CD8-positive, alpha-beta memory T cell (primary cell): Measurements from ENCODE around the gene PIAS1. TPM values are rescaled to one million over a fixed set of nuclear protein-coding genes. Genes with fewer than 3 reads are reported as not detected.
A peak's percentile ranks its signal among the peaks of the same experiment; 100 is the strongest.

ENCODE experiments used
- CTCF ChIA-PET: fragments of 350-600 bp; sonication (Branson Sonifier 250); formaldehyde crosslinking; loops from one replicate; lab custom pipeline; 2021; ENCODE audit warnings: antibody characterized with exemption; lab: Charles Lee
- POLR2A ChIA-PET: fragments of 350-600 bp; sonication (Branson Sonifier 250); formaldehyde crosslinking; loops from one replicate; lab custom pipeline; 2021; ENCODE audit warnings: antibody characterized with exemption; lab: Charles Lee
- DNase-seq, 5 donors: peaks; one replicate each; pipeline versions ENCODE4 v3.0.0 to v3.0.0-alpha.2; 2020 to 2022; ENCODE audit warnings: mixed read lengths in 1 of 5
- H3K27ac ChIP-seq: one replicate; pipeline ENCODE4 v1.7.0; 2013; ENCODE audit warnings: low read depth, mild to moderate bottlenecking, low read length, moderate library complexity
- H3K27me3 ChIP-seq: 2 replicates; pipeline ENCODE4 v1.7.0; 2013; ENCODE audit warnings: low read length, mild to moderate bottlenecking; ENCODE audit not compliant: insufficient read depth, poor library complexity, severe bottlenecking
- H3K36me3 ChIP-seq: 2 replicates; pipeline ENCODE4 v1.7.0; 2013; ENCODE audit warnings: mild to moderate bottlenecking, low read length, moderate library complexity; ENCODE audit not compliant: insufficient read depth
- H3K4me1 ChIP-seq: 2 replicates; pipeline ENCODE4 v1.7.0; 2013; ENCODE audit warnings: mild to moderate bottlenecking, low read length, moderate library complexity; ENCODE audit not compliant: insufficient read depth
- H3K4me3 ChIP-seq: 2 replicates; pipeline ENCODE4 v1.7.0; 2013; ENCODE audit warnings: mild to moderate bottlenecking, low read length
- H3K9me3 ChIP-seq: 2 replicates; pipeline ENCODE4 v1.7.0; 2013; ENCODE audit warnings: mild to moderate bottlenecking, low read length
- H3K27ac Mint-ChIP-seq, 8 donors: one replicate each; pipeline ENCODE4 v1.8.0; 2020 to 2021; ENCODE audit warnings: mixed read lengths in 8 of 8, mild to moderate bottlenecking in 6 of 8, inconsistent platforms in 3 of 8, moderate library complexity in 3 of 8
- H3K27me3 Mint-ChIP-seq, 2 donors: one replicate each; pipeline ENCODE4 v1.8.0; 2020 to 2021; ENCODE audit warnings: mixed read lengths in 2 of 2, mild to moderate bottlenecking in 1 of 2, moderate library complexity in 1 of 2
- H3K36me3 Mint-ChIP-seq, 3 donors: one replicate each; pipeline ENCODE4 v1.8.0; 2020 to 2021; ENCODE audit warnings: mixed read lengths in 3 of 3, inconsistent platforms in 1 of 3, mild to moderate bottlenecking in 1 of 3
- H3K4me1 Mint-ChIP-seq, 3 donors: one replicate each; pipeline ENCODE4 v1.8.0; 2020 to 2021; ENCODE audit warnings: mixed read lengths in 3 of 3, inconsistent platforms in 1 of 3, mild to moderate bottlenecking in 1 of 3
- H3K4me3 Mint-ChIP-seq, 7 donors: one replicate each; pipeline ENCODE4 v1.8.0; 2020 to 2021; ENCODE audit warnings: mixed read lengths in 7 of 7, mild to moderate bottlenecking in 6 of 7, moderate library complexity in 4 of 7, inconsistent platforms in 2 of 7
- H3K9me3 Mint-ChIP-seq, 5 donors: one replicate each; pipeline ENCODE4 v1.8.0; 2020 to 2022; ENCODE audit warnings: mixed read lengths in 5 of 5, mild to moderate bottlenecking in 3 of 5, moderate library complexity in 2 of 5, inconsistent platforms in 1 of 5
- polyA plus RNA-seq: library from polyadenylated mRNA; unstranded; fragments of 300-500 nt; fragmentation: Illumina TruSeq; gene quantifications from one replicate; pipeline ENCODE4 v1.2.3, GENCODE V29; 2021
- total RNA-seq, 2 experiments: library from RNA; stranded (reverse); gene quantifications; one replicate each; pipeline ENCODE4 v1.2.3, GENCODE V29; 2021

Gene PIAS1
- total and polyA plus RNA-seq, 3 experiments from 2014 or later, result 25.5 to 127 (median 30.2) TPM

DNA sequence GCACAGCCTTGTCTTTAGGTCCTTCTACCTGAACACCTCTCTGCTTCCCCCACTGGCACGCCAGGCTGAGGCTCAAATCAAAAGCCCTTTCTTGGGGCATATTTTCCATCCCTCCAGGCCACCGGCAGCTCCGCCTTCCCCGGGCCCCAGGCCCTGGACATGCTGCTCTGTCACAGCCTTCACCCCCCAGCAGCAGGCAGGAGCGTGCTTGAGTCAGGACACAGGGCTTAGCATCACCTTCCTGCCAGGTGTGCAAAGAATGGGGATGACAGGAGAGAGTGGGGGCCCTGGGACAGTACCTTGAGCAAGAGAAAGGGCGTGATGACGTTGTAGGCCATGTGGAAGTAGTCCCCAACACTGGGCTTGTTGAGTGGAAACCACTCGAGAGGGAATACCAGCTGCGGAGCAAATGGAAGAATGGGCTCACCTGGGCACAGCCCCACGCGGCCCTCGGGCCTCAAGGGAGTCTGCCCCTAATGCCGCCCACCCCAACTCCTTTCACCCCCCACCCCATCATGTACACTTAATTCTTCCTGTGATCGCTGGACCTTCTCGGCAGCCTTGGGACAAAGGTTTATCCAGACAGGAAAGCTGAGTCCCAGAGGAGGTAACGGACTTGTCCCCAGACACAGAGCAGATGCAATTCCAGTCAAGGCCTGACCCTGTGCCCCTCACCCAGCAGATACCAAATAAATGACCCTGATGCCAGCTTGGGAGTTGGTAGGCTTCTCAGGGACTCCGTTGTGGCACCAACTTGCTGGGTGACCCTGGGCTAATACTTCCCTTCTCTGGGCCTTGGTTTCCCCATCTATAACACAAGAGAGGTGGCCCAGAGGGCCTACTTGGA lies 160.1 kb downstream of the PIAS1 start:
- Mint-ChIP-seq H3K9me3 (no peaks in the 10 kb centered on the region), H3K4me1 (peaks cover 5 to 6% (median 5%) of the 10 kb centered on the region in 3 donors), H3K4me3 (no peak overlapping the region), H3K27me3 (no peaks in the 10 kb centered on the region), H3K36me3 (peaks cover 0 to 22% (median 4%) of the 10 kb centered on the region in 3 donors), H3K27ac (no peak overlapping the region)
- no peak for DNase-seq
- Histone ChIP-seq H3K27ac (no peak overlapping the region), H3K9me3 (no peaks in the 10 kb centered on the region), H3K4me1 (no peaks in the 10 kb centered on the region), H3K4me3 (no peak overlapping the region), H3K36me3 (no peaks in the 10 kb centered on the region), H3K27me3 (no peaks in the 10 kb centered on the region)
- ChIA-PET CTCF (no interaction called here), POLR2A (no interaction called here)

DNA sequence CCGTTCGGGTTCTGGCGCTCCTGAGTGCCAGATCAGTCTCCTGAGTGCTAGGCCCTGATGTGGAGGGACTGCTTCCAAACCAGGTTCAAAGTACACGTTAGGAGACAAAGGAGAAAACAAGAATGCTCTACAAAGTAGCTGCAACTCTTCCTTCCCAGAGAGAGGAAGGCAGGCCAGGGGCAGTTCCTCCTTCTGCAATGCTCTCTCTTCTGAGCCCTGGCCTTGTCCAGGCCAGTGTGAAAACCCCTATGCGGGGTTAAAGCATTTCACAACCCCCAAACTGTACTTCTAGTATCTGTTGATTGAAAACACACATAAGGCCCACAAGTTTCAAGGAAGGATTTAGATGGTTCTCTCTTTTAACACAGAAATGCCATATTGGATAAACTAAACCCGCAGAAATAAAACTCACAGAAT lies 160.7 kb downstream of the PIAS1 start:
- Histone ChIP-seq H3K36me3 (no peaks in the 10 kb centered on the region), H3K27me3 (no peaks in the 10 kb centered on the region), H3K9me3 (no peaks in the 10 kb centered on the region), H3K4me3 (no peak overlapping the region), H3K4me1 (no peaks in the 10 kb centered on the region), H3K27ac (no peak overlapping the region)
- Mint-ChIP-seq H3K27me3 (no peaks in the 10 kb centered on the region), H3K4me3 (no peak overlapping the region), H3K36me3 (peaks cover 0 to 22% (median 4%) of the 10 kb centered on the region in 3 donors), H3K4me1 (peaks cover under 1 to 2% (median 2%) of the 10 kb centered on the region in 3 donors), H3K9me3 (no peaks in the 10 kb centered on the region), H3K27ac (no peak overlapping the region)
- no peak for DNase-seq
- ChIA-PET POLR2A (no interaction called here), CTCF (no interaction called here)

DNA sequence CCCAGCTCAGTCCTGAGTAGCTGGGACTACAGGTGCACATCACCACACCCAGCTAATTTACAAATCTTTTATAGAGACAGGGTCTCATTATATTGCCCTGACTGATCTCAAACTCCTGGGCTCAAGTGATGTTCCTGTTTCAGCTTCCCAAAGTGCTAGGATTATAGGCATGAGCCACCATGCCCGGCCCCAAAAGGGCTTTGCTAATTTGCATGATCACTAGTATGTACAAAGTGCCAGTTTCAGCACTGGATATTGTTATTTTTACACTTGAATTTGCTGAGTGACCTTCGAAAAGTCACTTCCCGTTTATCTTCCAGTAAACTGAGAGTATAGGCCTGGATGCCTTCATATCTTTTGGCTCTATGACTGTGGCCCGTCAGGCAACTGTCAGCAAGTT lies 163.2 kb downstream of the PIAS1 start:
- H3K36me3 Mint-ChIP-seq, result peaks cover 0 to 22% (median 4%) of the 10 kb centered on the region in 3 donors
- Histone ChIP-seq H3K27me3 (no peaks in the 10 kb centered on the region), H3K4me1 (no peaks in the 10 kb centered on the region), H3K9me3 (no peaks in the 10 kb centered on the region), H3K27ac (no peak overlapping the region), H3K4me3 (no peak overlapping the region), H3K36me3 (no peaks in the 10 kb centered on the region)
- ChIA-PET POLR2A (no interaction called here), CTCF (no interaction called here)
- H3K9me3 Mint-ChIP-seq, result no peaks in the 10 kb centered on the region
- no peak for DNase-seq
- no peak overlapping the region for H3K27ac Mint-ChIP-seq
- H3K27me3 Mint-ChIP-seq, result no peaks in the 10 kb centered on the region
- no peak overlapping the region for H3K4me3 Mint-ChIP-seq
- H3K4me1 Mint-ChIP-seq, result peaks cover 0 to 4% (median 0%) of the 10 kb centered on the region in 3 donors

- Mint-ChIP-seq H3K36me3 (peaks cover 0 to 22% (median 4%) of the 10 kb centered on the region in 3 donors), H3K9me3 (no peaks in the 10 kb centered on the region), H3K4me1 (peaks cover 0 to 4% (median 0%) of the 10 kb centered on the region in 3 donors), H3K27ac (no peak overlapping the region), H3K27me3 (no peaks in the 10 kb centered on the region), H3K4me3 (no peak overlapping the region)
- DNase-seq, result no peak
- Histone ChIP-seq H3K36me3 (no peaks in the 10 kb centered on the region), H3K9me3 (no peaks in the 10 kb centered on the region), H3K4me1 (no peaks in the 10 kb centered on the region), H3K27ac (no peak overlapping the region), H3K4me3 (no peak overlapping the region), H3K27me3 (no peaks in the 10 kb centered on the region)
- ChIA-PET CTCF (no interaction called here), POLR2A (no interaction called here)
Measured at GRCh38 chr15:68218331-68218730, 164.2 kb downstream of the PIAS1 start.

GRCh38 chr15:68218847-68219798 lies 165.0 kb downstream of the PIAS1 start:
- Mint-ChIP-seq H3K36me3 (peaks cover 0 to 22% (median 4%) of the 10 kb centered on the region in 3 donors), H3K9me3 (no peaks in the 10 kb centered on the region), H3K27me3 (no peaks in the 10 kb centered on the region), H3K4me1 (peaks cover 0 to 4% (median 0%) of the 10 kb centered on the region in 3 donors), H3K4me3 (no peak overlapping the region), H3K27ac (peak overlapping the region in 1 of 8 donors; percentile 41)
- no peak for DNase-seq
- H3K27me3 ChIP-seq, result no peaks in the 10 kb centered on the region
- no peaks in the 10 kb centered on the region for H3K36me3 ChIP-seq
- no peak overlapping the region for H3K4me3 ChIP-seq
- H3K4me1 ChIP-seq, result no peaks in the 10 kb centered on the region
- CTCF ChIA-PET, result interaction anchor here (0.8 kb wide), 1 partner anchor 34 kb away, joined by 3 read pairs; no protein-coding TSS in a partner anchor
- no peaks in the 10 kb centered on the region for H3K9me3 ChIP-seq
- POLR2A ChIA-PET, result no interaction called here
- H3K27ac ChIP-seq, result no peak overlapping the region

- Mint-ChIP-seq H3K4me3 (no peak overlapping the region), H3K4me1 (peaks cover 11 to 12% (median 12%) of the 10 kb centered on the region in 3 donors), H3K27me3 (no peaks in the 10 kb centered on the region), H3K27ac (peak overlapping the region in 1 of 8 donors; percentile 47), H3K9me3 (no peaks in the 10 kb centered on the region), H3K36me3 (peaks cover 0 to 19% (median 4%) of the 10 kb centered on the region in 3 donors)
- Histone ChIP-seq H3K27ac (no peak overlapping the region), H3K4me3 (no peak overlapping the region), H3K36me3 (no peaks in the 10 kb centered on the region), H3K4me1 (no peaks in the 10 kb centered on the region), H3K27me3 (no peaks in the 10 kb centered on the region), H3K9me3 (no peaks in the 10 kb centered on the region)
- ChIA-PET POLR2A (no interaction called here), CTCF (interaction anchor here (0.9 to 1.3 kb wide), 3 partner anchors 8 to 358 kb away, joined by 3 to 4 read pairs (median 3); partner anchors contain the start of gene CLN6)
- no peak for DNase-seq
Measured at GRCh38 chr15:68220489-68220888, 166.4 kb downstream of the PIAS1 start.

DNA sequence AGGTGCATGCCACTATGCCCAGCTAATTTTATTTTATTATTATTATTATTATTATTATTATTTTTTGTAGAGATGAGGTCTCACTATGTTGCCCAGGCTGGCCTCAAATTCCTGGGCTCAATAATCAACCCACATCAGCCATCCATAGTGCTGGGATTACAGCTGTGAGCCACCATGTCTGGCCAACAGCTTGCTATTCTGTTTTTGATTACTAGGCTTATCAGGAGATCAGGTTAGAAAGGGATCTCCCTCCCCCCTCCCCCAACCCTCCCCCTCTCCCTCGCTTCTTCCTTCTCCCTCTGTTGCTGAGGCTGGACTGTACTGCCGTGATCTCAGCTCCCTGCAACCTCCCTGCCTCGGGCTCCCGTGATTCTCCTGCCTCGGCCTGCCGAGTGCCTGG lies 166.9 kb downstream of the PIAS1 start:
- no peaks in the 10 kb centered on the region for H3K36me3 ChIP-seq
- no peaks in the 10 kb centered on the region for H3K27me3 Mint-ChIP-seq
- no peak overlapping the region for H3K27ac ChIP-seq
- POLR2A ChIA-PET, result no interaction called here
- no peaks in the 10 kb centered on the region for H3K4me1 ChIP-seq
- H3K4me3 Mint-ChIP-seq, result no peak overlapping the region
- H3K4me1 Mint-ChIP-seq, result peaks cover 11 to 12% (median 12%) of the 10 kb centered on the region in 3 donors
- H3K36me3 Mint-ChIP-seq, result peaks cover 0 to 19% (median 4%) of the 10 kb centered on the region in 3 donors
- H3K27ac Mint-ChIP-seq, result peak overlapping the region in 1 of 8 donors; percentile 15
- H3K4me3 ChIP-seq, result no peak overlapping the region
- DNase-seq, result no peak
- no peaks in the 10 kb centered on the region for H3K9me3 Mint-ChIP-seq
- H3K9me3 ChIP-seq, result no peaks in the 10 kb centered on the region
- CTCF ChIA-PET, result interaction anchor here (0.9 to 1.3 kb wide), 3 partner anchors 8 to 358 kb away, joined by 3 to 4 read pairs (median 3); partner anchors contain the start of gene CLN6
- no peaks in the 10 kb centered on the region for H3K27me3 ChIP-seq
